KBM-7 (cell line): ENCODE results near the gene SKAP1.

ENCODE experiments used
- DNase-seq: peaks from one replicate; pipeline ENCODE4 v3.0.0-alpha.2; 2015
- in situ Hi-C: fragments of 300-500 bp; cut with MboI; formaldehyde crosslinking; loops from 2 replicates; pipeline ENCODE4 v1.14.3; 2020; ENCODE audit warnings: low sequenced_read_pairs, low pct_unique_long_range_greater_than_20kb, mixed read lengths

Gene SKAP1

DNA sequence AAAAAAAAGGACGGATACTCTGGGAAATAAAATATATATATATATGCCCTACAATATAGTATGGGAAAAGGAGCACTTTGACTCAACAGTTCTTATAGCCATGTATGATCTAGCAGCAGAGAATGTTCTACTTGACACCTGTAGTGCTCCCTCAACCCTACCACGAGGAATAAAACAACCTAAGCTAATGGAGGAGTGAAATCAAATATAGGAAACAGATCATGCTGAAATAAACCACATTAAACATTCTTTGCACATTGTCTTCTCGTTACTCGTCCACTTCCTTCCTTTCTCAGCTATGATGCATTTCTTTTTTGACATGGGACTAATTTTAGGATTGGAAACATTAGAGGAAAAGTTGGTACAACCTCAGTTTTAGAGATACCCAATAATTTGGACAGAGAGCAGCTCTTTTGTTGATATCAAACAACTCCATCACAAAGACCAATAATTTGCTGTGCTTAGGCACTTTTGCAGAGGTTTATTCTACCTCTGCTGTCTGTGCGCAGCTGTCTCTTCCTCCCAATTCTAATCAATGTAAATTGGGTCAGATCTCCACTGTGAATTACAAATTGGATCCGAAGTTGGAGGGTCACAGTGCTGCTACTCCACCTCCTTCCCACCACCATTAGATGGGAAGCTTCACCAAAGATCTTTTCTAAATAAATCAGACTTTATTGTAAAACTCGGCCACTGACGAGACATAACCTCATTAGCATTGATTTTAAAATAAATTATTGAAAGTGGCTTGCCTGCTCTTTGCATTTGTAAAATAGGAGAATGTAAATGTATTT is 256.6 kb downstream of the SKAP1 start:
- in situ Hi-C loops: no loop called here
- DNase-seq: no peak

DNA sequence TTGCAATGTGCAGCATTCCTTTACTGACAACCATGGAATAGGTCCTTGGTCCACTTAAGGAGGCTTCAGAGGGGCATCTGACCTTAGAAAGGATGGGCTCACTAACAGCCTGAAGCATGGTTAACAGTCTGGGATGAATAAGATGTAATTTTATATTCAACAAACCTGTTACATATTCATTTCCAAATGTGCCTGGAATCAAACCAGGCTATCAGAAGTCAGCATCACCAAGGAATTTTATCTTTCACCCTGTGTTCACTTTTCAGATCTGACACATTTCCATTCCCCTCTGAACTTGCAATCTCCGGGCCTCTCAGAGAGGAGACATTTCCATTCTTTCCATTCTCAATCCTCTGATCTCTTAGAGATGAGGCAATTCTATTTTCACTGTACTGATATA is 260.1 kb downstream of the SKAP1 start:
- in situ Hi-C loops: no loop called here
- no peak for DNase-seq

DNA sequence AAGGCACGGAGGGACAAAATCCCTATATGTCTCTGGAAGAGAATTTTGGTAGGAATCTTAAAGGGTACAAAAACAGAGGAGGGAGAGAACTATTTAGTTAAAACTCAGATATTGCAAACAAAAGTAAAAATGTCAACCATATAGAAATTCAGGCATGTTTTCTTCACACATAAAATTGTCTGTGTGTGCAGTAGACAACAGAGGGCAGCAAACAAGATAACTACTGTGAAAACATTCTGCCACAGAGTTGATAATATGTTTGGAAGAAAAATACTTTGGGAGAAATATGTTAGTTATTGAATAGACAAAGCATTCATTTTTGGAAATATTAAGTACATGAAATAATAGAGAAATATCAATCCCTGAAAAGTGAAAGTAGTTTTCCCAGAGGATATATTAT is 266.2 kb downstream of the SKAP1 start:
- no peak for DNase-seq
- in situ Hi-C loops: no loop called here

DNA sequence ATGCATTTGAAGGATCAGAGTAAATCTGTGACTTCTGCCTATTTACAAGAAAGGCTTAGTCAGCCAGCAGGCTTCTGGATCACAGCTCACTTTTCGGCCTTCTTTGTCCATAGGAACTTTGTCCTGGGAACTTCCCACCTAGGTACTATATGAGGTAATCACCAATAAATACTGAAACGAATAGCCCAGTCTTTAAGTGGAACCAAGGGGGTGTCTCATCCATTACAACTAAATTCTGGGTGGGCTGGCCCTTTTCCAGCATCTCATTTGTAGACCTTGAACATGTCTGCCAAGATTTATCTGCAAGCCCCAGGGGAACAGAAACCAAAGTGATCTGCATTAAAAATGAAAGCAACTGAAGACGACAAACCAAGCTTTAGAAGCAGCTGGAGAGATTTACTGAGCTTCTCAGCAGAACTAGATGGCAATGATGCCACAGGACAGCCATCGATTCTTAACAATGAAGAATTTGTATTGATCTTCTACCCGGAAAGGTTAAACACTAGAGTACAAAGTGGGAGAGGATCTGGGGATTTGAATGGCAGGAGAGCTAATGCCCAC is 267.0 kb downstream of the SKAP1 start:
- in situ Hi-C loops: no loop called here
- no peak for DNase-seq

DNA sequence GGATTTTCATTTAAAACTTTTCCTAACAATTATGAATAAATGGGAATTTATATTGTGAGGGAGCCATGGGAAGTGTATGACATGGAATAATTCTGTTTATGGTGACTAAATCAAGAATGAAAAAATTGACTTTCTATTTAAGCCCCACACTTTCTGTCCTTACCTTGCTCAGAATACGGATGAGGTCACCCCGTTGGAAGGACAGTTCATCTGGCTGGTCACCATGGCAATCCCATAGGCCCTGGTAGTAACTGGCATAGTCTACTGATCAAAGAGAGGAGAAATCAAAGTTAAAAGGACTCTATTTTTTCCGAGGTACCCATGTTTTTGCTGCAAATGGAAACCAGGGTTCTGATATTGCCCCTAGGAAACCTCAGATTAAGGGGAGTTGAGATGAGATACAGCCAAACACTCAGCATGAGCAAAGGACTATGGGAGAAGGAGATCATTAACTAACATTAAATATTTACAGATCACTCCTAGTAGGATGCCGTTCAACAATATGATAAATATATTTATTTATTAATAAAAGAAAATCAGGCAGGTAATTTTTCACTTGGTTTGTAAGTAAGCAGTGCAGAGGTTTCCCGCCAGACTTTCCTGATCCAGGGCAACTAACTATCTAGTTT is 267.6 kb downstream of the SKAP1 start:
- no peak for DNase-seq
- in situ Hi-C loops: no loop called here

DNA sequence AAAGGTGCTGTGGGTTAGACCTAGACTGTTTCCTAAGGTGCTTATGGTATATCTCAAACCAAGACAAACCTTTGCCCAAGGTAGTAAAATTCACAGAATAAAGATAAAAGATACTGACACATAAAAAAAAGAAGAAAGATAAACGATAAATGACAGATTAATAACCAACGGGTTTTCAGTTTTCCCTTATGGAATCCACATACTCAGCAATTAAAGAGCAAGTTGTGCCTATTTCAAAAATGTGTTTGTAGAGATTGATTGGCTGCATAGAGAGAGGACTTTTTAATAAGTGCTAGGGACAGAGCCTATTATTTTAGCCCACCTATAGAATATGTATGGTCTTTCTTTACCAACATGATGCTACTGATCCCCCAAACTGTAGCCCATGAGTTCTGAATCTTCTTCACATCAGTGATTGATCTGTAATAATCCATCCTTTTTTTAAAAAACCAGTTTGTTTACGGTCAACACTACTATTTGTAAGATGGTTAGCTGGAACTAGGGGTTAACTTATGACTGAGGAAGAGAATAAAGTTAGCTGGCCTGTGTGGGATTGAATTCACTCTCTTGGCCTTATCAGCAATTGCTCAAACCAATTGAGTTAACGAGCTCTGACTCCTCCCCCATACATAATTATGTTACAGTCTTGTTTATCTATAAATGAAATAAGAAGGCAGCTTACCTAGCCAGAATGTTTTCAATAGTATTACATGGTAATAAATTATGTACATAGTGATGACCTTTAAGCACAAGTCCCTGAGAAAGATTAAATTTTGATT is 268.7 kb downstream of the SKAP1 start:
- in situ Hi-C loops: no loop called here
- DNase-seq: no peak

DNA sequence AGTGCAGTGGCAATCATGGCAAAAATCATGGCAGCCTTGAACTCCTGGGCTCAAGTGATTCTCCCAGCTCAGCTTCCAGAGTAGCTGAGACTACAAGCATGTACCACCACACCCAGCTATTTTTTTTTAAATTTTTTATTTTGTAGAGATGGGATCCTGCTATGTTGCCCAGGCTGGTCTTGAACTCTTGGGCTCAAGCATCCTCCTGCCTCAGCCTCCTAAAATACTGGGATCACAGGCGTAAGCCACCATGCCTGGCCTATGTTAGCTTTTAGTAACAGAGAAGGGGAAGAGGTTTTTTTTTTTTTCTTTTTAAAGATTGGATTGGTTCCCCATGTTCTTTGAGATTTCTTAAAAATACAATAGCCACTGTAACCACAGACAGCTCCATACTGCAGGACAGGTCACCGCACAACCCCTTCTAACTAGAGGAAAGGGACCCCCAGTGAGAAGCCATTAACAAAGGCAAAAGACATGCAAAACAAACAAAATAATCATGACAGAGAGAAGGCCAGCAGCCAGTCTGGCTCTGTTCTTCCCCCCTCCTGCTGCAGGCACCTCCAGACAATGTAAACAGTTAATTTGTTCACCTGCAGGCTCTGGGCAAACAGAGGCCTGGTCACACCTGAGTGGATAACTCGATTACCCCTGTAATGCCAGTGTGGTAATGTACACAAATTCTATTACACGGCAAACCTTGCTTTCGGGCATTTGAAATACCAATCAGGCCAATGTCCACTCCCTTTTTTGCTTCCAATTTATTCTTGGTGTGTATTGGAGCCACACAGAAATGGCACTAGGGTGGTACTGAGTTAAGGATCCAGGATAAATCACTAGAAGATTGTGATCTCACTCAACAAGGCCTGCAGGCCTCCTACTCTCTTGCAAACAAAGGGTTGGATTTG is 269.6 kb downstream of the SKAP1 start:
- DNase-seq: no peak
- in situ Hi-C loops: no loop called here

DNA sequence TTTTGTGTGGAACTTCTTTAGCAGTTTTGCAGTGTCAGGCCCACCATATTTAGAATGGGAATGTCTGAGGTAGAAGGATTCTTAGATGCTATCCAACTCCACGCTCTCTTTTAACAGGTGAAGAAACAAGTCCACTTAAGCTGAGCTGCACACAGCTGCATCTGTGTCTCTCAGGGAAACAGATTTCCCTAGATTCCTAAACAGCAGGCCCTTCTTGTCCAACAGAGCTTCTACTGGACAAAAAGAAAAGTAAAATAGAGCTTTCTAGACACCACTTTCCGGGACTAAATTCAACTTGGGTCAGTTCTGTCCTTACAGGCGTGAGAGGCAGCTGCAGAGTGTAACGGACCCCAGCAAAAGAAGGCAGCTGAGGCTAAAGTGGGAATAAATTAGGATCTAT is 270.8 kb downstream of the SKAP1 start:
- in situ Hi-C loops: no loop called here
- DNase-seq: no peak

DNA sequence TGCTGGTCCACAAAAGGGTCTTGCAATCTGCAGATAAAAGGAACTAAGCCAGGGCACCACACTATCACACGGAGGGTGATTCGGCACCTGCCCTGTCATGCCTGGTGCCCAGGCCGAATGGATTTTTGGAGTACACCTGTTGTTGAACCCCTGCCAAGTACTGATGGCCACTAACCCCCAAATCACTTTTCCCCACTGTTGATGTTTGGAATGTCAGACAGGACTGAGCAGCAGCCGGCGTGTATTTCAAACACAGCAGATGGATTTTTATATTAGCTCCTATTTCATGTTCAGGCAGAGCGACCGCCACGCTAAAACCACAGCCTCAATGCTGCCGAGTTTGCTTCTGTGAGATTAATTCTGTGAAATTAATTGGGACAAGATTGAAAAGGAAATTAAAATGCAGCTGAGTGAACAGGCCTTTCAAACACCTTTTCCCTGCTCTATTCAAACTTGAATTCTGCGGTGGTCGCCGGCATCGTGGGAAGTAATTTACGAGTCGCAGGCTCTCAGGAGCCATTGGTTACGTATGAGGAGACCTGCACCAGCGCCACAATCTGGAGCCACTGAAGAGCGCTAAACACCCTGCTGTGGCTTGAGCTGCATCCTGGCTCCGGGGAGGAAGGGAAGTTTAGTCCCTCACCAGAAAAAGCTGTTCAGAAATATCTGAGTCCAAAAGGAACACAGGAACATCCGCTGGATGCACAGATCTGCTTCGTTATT is 274.0 kb downstream of the SKAP1 start:
- in situ Hi-C loops: no loop called here
- DNase-seq: no peak

DNA sequence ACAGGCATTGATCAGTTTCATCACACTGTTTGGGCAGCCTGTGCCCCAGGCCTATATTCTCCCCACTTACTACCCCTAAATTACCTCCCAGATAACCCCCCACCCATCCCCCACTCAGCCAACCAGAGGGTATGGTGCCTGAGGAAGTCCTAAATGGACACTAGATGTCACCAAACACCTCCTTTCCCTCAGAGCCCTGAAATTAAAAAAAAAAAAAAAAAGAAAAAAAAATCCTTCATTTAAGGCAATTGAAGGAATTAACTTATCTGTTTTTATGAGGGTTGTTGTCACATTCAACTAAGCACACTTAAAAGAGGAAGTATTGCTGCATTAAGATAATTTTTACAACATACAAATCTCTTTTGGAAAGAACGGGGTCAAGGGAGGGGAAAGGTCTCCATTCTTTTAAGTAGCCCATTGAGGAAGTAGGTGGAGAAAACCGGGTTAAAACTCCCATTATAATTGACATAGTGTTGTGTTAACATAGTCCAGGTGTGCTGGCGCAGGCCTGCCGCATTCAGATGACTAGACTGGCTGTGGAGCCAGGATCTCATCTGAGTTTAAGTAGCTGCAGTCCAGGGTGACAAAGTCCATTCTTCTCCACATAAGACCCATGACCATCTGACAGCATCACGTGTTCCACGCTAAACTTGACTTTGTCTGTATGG is 276.2 kb downstream of the SKAP1 start:
- in situ Hi-C loops: no loop called here
- peak; percentile 64 for DNase-seq

DNA sequence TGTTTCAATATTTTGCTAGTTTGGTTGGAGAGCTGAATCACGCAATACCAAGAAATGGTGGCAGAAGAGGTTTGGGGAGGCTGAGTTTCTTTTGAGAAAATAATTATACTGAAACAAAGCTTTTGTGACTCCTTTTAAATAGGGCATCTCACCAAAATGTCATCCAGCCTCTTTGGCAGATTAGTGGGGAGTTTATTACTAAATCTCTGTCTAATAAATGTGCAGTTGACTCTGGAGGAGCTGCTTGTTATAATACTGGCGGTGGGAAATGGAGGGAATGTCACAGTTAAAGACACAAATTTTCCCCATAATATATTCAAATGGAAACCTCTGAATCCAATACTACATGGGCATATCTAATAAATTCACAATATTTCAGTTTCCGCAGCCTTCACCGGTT is 277.7 kb downstream of the SKAP1 start:
- in situ Hi-C loops: no loop called here
- DNase-seq: no peak

DNA sequence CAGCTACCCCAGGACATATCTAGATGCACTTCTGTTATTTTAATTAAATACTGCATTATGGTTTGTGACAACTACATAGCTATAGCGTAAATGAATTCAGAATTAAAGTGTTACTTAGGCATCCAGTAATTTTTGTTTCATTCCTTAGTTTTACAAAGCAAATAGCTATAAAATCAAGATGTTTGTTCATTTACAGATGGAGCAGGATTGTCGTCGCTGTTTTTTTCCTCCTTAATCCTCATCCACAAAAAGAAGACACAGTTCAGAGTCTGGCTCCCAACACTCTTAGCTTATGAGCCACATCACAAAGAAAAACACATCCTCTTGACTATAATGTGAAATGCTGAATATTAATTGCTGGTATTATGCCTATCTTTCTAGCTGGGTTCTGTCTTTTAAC is 278.8 kb downstream of the SKAP1 start:
- DNase-seq: no peak
- in situ Hi-C loops: no loop called here

DNA sequence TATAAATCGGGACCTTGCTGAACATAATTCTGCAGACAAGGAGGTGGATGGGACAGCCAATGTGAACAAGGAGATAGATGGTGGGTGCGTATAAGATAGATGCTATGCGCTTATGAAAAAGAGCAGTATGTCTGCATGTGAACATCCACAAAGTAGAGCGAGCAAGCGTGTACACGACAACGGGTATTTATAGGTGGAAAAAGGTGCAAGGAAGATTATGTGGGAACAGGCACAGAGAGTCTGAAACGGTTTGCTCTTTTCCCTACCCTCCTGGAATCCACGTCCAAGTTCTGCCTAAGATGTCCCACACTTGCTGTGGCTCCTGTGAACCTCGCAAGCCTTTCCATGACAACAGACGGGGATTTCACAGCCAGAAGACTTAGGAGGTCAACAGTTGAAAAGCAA is 279.4 kb downstream of the SKAP1 start:
- in situ Hi-C loops: no loop called here
- DNase-seq: no peak

DNA sequence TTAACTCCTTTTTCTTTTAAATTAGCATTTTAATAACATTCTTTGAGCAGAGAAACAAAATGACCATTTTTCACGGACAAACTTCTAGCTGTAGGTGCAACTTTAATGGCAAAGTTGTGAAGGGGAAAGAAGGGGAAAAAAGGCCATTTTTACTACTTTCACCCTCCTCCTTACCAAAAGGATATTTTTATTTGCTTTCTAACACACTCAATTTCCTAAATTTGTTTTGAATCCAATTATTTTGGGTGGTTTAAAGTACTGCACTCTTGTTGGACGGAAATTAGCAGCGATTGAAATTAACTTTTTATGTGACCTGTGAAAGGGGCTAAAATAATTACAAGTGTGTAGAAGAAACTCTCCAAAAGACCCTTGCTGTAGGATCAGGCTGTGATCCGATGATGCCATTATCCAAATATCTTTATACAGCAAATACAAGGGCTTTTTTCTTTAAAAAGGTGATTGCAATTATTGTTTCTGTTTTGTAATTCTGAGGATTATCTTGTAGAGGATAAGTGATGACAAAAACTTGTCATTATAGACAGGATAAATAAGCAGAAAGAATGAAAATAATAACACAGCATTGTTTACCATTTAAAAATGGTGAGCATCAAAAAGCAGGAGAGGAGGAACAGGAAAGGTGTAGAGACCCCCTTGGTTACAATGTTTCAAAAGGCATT is 280.1 kb downstream of the SKAP1 start:
- in situ Hi-C loops: no loop called here
- no peak for DNase-seq

DNA sequence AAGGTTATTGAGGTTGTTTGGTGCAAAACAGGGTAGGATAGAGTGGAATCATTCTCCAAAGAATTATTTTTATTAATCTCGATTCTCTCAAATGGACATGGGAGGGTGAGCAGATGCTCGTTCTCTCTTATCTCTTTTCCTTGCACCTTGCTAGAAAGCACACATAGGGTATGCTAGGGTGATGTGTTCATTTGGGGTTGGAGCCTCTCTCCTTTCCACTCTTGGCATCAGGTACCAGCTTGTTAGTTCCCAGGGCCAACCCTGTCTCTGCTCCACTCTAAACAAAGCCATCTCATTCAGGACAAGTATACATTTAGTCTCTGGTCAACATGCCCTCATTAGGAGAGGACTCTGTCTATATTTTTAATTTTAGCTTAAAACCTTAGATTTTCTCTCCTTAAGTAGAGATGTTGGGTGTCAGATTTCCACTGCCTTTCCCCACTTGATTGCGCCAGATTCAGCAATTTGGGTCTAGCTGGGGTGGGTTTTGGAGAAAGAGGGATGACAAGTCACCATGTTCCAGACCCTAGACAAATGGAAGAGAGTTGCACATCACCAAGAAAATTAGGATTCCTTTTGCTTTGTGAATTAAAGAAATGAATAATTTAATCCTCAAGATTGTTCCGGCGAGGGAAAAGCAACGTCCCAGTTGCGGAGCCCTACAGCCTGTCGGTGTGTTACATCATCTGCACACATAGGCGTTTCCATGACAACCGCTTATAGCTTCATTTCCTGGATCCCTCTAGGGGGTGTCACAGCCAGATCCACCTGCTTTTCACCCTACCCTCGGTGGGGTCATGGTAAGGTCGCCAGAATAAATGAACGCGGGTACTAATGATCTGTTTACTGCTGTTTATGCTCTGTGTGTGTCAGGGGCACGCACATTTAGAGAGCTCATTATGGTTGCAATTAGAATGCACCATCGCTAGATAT is 280.9 kb downstream of the SKAP1 start:
- DNase-seq: no peak
- in situ Hi-C loops: no loop called here

DNA sequence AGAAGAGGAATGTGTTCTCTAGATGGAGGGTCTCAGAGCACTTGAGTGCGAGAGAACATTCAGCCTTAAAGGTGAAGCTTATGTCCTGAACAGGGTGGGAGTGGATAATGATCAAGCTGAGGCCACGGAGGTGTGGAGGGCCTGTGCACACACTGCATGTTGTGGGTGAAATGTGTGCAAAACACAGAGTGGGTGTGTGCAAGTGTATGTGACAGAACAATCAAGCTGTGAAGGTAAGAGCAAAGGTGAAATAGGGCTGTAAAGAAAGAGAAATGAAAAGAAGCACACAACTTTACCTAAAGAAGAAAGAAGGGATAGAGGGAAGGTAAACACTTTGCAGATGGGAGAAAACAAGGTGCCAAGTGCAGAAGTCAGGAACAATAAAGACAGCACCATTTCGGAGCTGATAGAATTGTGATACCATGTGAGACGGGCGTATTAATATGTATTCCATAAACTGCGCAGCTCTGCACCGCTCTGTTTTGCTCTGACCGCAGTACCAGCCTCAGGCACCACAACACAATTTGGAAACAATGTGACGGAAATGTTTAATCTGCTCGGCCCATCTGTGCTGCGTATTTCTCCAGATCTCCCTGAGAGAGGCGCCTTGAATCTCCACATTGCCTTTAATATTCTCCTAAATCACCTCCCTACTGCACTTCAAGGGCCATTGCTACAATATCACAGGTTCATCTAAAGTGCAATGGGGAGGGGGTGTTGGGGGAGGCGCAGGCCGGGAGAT is 281.8 kb downstream of the SKAP1 start:
- in situ Hi-C loops: no loop called here

More for the DNA sequence above, 281.8 kb downstream of the SKAP1 start:
- DNase-seq: no peak
